AG09309 (cell line): ENCODE results near the gene BCAR3.
A peak's percentile ranks its signal among the peaks of the same experiment; 100 is the strongest.

Experiments used
- DNase-seq: peaks from one replicate; pipeline ENCODE4 v3.0.0-alpha.2; 2010; ENCODE audit warnings: low read depth
- H3K4me3 ChIP-seq: 2 replicates; pipeline ENCODE4 v1.5.1; 2011; ENCODE audit warnings: mild to moderate bottlenecking, low read depth, low read length, moderate library complexity; ENCODE audit not compliant: control insufficient read depth
- TF ChIP-seq, protein P1 (sequence below): IDR thresholded peaks from 2 replicates; pipeline ENCODE4 v1.5.1; 2011; ENCODE audit warnings: mild to moderate bottlenecking, low read depth, low read length, inconsistent platforms; ENCODE audit not compliant: insufficient read depth, control insufficient read depth; ENCODE audit errors: missing control alignments

BCAR3 gene

DNA sequence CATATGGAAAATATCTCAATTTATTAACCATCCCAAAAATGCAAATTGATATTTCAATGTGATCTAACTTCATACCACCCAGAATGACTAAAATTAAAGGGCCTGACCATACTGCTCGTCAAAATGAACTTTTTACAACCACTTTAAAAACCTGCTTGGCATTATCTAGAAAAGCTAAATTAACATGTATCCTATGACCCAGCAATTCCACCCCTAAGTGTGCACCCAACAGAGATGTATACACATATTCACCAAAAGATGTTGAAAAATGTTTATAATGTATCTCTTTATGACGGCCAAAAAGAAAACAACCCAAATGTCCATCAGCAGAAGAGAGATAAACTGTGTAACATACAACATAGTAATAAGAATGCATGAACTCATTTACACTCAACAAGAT lies 1.6 kb upstream of the BCAR3 start:
- TF ChIP-seq, protein P1, sequence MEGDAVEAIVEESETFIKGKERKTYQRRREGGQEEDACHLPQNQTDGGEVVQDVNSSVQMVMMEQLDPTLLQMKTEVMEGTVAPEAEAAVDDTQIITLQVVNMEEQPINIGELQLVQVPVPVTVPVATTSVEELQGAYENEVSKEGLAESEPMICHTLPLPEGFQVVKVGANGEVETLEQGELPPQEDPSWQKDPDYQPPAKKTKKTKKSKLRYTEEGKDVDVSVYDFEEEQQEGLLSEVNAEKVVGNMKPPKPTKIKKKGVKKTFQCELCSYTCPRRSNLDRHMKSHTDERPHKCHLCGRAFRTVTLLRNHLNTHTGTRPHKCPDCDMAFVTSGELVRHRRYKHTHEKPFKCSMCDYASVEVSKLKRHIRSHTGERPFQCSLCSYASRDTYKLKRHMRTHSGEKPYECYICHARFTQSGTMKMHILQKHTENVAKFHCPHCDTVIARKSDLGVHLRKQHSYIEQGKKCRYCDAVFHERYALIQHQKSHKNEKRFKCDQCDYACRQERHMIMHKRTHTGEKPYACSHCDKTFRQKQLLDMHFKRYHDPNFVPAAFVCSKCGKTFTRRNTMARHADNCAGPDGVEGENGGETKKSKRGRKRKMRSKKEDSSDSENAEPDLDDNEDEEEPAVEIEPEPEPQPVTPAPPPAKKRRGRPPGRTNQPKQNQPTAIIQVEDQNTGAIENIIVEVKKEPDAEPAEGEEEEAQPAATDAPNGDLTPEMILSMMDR = no peak
- H3K4me3 ChIP-seq = no peak overlapping the region
- DNase-seq = no peak

DNA sequence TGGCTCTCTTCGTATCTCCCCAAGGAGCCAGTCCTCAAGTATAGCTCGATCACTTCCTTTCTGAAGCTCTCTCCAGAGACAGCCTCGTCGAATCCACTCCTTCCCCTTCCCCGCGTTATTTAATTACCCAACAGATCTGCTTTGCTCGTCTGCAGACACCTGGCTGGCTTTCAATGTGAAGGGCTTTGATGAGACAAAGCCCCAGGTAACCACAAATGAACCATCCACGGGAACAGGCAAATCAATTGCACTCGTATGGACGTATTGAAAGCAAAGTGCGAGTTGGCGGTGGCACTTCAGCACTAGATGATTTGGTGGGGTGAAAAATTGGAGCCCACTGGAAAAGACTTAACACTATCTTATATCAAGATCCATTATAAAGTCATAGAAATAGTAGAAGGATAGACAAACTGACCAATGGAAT lies 364 bp upstream of the BCAR3 start:
- H3K4me3 ChIP-seq = peak overlapping the region; percentile 82
- DNase-seq = no peak
- TF ChIP-seq, protein P1 = no peak

DNA sequence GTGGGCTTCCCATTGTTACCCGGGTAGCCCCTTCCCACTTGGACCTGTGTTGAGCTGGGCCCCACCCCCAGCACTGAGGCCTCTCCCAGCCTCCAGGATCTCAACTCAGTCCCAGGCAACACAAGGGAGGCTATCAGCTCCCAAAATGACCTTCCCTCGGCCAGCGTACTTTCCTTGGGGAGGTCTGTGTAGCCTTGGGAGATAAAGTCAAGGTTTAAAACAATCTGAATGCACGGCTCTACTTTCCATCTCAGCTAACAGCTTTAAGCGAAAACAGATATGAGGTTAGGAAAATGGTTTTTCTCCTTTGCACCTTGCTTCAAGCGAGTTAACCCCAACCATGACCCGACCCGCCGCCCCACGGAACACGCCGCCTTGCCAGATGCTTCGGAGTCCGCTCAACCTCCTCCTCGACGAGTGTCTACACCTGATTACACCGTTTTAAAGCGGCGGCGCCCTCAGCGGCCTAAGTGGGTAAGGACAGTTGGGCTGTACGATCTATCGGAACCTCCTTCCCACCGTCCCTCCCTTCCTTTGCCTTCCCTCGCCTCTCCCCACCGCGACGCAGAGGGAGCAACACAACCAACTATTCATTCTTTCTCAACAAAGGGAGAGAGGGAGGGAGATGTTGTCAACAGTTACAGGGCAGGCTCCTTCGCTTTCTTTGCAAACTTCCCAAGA lies 1.1 kb downstream of the BCAR3 start:
- H3K4me3 ChIP-seq = peak overlapping the region; percentile 82
- DNase-seq = peak; percentile 68
- TF ChIP-seq, protein P1 = peak; percentile 64

DNA sequence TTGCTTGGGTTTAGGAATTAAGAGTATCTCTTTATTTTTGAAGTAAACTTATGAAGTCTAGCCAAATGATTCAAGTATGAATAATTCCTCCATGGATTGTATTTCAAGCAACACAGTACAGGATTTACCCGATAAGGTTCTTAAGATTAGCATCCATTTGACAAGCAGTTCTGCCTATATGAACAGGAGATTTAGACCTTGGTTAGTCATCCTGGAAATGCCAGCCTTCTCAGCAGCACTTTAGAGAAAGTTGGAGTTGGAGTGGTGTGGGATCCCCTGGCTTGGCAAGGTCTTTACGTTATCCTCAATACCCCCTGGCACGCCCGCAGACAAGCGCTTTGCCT lies 1.6 kb downstream of the BCAR3 start:
- no peak for DNase-seq
- TF ChIP-seq, protein P1 = no peak
- H3K4me3 ChIP-seq = peak overlapping the region; percentile 82

DNA sequence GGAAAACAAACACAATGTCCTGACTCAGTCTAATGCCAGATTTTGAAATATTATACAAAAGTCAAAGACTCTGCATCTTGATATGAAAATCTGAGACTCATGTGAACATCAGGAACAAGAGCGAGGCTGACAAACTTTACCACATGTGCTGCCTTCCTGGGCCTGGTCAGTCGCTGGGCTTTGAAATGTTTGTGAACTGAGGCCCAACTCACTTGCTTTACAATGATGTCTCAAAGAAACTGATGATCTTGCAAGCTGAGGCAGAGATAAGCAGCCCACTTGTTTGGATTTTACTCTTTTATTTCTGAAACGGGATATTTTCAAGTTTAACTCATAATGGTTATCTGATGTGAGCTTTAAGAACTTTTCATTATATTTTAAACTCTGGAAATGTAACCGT lies 2.1 kb downstream of the BCAR3 start:
- DNase-seq = no peak
- H3K4me3 ChIP-seq = no peak overlapping the region
- TF ChIP-seq, protein P1 = no peak

DNA sequence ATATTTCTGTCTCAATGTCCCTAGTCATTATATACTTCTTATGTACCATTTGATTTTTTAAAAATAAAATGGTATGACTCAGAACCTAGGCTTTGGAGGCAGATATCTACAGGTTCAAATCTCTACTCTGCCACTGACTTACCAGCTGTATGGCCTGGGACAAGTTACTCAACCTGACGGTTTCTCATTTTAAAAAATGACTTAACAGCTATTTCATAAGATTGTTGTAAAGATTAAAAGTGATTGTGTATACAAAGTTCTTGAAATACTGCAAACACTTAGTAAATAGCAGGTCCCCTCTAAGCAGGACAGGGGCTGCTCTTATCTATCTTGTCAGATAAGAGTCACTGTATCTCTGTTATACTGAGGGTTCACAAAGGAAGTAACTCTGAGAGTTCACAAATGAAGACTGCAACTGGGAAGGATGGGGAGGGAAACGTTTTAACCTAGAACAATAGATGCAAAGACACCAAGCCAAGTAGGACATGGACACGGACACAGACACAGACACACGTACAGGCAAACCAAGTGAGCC lies 2.6 kb downstream of the BCAR3 start:
- no peak overlapping the region for H3K4me3 ChIP-seq
- TF ChIP-seq, protein P1 = no peak
- no peak for DNase-seq
